Measurements from ENCODE around the gene PARD3B.
"Not testable (repeated sequence)": the region's sequence is repeated elsewhere in the genome, so short reads cannot be mapped to it uniquely, and the experiment has no call there.

The PARD3B gene

DNA sequence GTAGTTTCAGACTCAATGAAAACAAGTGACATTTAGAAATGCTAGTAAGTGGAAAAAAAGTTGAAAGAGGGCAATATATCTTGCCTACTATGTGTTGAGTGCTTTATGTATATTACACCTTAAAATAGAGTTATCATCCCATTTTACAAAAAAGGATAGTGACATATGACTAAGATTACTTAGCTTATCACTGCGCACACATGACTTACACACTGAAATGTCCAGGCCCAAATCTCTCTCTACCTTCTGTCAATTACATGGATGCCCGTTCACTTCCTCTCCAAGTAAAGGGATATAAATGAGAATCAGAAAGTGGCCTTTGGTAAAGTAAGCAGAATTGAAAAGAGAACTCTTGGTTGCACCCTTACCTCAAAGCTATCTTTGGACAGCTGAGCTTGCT lies 3.6 kb upstream of the PARD3B start:
- no peak for DNase-seq

DNA sequence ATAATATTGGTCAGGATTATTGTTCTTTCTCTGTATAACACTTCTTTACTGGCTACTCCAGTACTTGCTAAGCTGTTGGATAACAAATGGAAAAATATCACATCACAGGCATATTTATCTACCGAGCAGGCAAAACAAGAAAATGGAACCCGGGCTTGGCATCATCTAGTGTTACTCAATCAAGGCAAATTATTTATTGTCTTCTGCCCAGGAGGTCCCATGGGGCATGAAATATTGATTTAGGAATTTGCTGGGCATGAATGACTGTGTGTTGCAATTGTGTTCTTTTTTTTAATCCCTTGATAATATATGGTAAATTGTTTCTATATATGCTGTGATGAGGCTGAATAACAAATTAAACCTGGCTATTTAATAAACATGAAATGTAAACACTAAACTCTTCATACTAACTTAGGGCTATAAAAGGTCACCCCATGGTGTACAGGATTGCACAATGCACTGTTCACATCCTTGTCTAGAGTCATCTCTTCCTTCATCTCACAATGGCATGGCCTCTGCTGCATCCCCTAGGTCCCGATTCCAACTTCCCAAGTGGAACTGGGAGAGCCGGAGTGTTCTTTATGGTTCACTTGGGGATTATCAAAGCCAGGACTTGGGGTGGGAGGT lies 2.2 kb upstream of the PARD3B start:
- no peak for DNase-seq

DNA sequence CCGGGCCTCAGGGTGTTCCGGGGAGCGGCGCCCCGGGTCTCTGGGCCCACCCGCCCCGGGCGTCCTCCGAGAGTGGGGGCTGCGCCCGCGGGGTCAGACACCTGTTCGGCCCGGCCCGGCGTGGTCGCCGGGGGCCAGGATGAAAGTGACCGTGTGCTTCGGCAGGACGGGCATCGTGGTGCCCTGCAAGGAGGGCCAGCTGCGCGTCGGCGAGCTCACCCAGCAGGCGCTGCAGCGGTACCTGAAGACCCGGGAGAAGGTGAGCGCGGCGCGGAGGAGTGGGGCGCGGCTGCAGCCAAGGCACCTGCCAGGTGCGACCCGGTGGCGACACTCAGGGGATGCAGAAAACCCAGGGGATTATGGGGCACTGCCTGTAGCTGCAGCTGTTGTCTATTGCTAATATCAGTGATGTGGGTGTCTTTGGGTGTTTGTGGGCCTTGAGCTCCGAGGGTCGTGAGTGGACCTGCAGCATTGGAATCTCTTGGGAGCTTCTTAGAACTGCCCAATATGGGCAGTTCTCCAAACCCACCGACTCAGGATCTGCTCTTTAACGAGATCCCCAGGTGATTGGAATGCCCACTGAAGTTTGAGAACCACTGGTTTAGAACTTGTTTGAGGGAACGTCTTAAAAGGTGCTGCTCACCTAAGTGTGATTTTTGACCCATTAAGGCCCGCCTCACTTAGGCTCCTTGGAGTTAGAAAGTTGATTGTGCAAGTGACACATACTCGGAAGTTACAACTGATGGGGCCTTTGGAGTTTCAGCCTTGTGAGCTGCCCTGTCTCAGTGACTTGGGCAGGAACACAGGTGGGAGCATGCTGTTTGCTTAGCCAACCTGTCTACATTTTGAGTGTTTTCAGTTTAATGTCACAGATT lies 823 bp downstream of the PARD3B start:
- no peak for DNase-seq

GRCh38 chr2:204550751-204551511 lies 5.7 kb downstream of the PARD3B start:
- no peak for DNase-seq

- no peak for DNase-seq
Observed at GRCh38 chr2:204551512-204551863, 6.2 kb downstream of the PARD3B start.

DNA sequence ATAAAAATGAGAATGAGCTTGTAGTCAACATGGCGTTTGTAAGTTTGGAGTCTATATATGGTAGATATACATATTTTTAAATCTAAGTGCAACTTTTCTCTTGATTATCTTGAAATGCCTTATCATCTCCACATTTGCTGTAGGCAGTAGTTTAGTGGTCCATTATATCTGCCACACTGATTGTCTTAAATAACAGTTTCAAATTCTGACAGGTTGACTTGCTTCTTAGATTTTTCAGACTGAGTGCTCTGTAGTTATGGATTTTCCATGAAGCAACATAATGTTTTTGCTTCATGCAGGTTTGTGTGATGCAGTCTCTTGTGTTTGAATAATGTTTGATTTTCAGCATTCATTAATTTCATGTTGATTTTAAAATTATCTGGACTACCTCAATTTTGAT lies 12.3 kb downstream of the PARD3B start:
- DNase-seq: no peak

DNA sequence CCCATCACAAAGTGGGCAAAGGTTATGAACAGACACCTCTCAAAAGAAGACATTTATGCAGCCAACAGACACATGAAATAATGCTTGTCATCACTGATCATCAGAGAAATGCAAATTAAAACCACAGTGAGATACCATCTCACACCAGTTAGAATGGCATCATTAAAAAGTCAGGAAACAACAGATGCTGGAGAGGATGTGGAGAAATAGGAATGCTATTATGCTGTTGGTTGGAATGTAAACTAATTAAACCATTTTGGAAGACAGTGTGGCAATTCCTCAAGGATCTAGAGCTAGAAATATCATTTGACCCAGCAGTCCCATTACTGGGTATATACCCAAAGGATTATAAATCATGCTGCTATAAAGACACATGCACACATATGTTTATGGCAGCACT lies 14.1 kb downstream of the PARD3B start:
- DNase-seq: not testable (repeated sequence)

DNA sequence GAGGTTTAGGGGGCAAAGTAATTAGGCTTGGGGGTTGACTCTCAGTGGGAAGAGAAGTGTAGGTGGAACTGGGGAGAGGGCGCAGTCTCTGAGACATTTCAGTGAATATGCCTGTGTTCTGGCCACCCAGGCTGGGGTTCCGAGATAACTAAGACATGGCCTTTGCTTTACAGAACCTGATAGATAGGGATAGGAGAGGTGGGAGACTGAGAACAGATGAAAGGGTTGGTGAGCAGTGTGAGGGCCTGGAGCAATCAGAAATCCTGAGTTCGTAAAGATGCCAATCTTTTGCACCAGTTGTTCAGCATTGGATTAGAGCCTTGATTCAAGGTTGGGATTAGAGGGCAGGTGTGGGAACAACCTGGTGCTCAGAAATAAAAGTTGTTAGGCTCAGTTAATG lies 15.6 kb downstream of the PARD3B start:
- no peak for DNase-seq

DNA sequence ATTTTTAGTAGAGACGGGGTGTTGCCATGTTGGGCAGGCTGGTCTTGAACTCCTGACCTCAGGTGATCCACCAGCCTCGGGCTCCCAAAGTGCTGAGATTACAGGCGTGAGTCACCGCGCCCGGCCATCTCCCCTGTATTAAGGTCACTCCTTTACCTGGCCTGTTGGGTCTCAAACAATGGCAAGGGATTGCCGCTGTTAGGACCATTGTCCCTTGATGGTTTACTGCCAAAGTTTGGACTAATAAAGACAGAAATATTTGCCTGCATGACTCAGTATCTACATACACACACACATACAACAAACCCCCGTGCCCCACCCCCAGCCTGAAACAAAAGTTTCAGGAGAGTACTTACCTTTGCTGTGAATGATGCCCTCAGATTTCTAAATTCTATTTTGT lies 16.5 kb downstream of the PARD3B start:
- no peak for DNase-seq

GRCh38 chr2:204566439-204566838 lies 21.2 kb downstream of the PARD3B start:
- no peak for DNase-seq

DNA sequence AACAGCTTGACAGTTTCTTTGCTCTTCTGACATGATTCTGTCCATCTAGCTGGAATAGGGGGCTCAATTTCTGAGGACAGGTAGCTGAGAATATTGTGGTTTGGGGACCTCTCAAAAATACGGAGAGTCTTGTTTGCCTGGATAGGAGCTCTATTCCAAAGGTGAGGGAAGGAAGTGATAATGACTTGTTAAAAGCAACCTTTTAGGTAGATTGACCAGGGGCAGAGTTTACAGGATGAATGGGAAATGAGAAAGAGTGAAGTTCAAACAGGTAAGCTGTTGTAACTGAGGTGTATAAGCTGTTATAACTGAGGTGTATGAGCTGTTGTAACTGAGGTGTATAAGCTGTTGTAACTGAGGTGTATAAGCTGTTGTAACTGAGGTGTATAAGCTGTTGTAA lies 25.1 kb downstream of the PARD3B start:
- no peak for DNase-seq

GRCh38 chr2:204571041-204571440 lies 25.8 kb downstream of the PARD3B start:
- no peak for DNase-seq

- no peak for DNase-seq
Observed at GRCh38 chr2:204571911-204572310, 26.6 kb downstream of the PARD3B start.

- no peak for DNase-seq
Observed at GRCh38 chr2:204573221-204573620, 27.9 kb downstream of the PARD3B start.

DNA sequence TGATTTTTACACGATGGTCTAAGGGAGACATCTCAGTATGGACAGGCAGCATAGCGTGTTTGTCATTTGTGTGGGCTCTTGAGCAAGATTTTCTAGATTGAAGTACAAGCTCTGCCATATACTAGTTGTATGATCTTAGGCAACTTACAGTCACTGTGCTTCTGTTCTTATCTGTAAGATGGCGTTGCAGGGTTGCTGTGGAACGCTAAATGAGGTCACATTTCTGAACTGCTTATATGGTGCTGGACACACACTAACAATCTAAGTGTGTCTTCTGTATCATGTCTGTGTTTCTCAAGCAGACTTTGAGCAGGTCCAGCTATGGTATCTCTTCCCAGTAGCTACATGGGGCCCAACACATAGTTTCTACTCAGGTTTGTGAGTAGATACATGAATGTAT lies 29.2 kb downstream of the PARD3B start:
- DNase-seq: no peak

- no peak for DNase-seq
Observed at GRCh38 chr2:204575463-204575862, 30.2 kb downstream of the PARD3B start.

GRCh38 chr2:204576362-204576979 lies 31.2 kb downstream of the PARD3B start:
- DNase-seq: no peak

- DNase-seq: no peak
Observed at GRCh38 chr2:204578928-204579598, 33.8 kb downstream of the PARD3B start.

DNA sequence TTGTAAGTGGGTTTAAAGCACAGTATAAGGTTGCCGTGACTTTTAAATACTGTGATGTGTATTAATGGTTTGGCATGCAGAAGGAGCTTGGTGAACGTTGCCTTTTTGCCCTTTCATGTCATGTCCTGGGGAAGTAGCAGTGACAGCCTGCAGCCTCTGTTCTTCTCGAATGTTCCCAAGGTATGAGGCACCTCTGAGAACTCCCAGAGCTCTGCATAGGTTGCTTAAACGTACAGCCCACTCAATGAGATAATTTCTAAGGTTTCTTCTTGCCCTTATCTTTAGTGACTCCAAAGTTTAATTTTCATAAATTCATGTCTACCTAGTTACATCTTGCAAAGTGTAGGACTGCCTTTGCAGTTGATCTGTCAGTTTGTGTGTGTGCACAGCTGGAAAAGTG lies 36.7 kb downstream of the PARD3B start:
- no peak for DNase-seq

DNA sequence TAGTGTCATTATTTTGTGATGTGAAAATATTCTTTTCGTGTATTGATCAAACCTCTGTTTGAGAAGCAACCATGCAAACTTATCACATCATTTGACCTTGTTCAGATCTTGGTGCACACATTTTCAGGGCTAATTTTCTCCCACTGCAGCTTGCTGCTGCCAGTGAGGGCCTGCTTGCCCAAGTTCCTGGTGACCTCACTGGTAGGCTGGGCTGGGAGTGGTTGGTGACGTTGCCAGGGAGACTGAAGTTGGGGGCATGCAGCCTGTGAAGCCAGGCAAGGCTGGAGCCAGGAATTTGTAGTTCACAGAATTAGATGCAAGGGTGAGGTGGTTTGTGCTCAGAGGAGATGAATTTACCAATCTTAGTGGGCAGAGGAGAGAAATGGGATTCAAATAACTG lies 38.5 kb downstream of the PARD3B start:
- DNase-seq: no peak

DNA sequence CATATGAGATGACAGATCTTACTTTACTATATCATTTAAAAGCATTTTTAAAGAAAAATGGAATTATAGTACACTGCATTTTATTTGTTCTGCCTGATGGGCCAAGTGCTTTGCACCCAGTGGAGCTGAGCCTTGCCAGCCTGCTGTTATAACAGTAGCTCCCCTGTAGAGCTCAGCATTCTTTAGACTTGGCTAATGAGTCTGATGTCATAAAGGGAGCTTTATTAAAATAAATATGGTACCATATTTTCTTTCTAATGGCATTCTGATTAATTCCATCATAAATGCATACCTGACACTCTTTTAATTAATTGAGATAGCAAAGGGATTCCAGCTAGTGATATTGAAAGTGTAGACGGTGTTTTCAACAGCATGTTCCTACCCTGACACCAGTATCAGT lies 40.7 kb downstream of the PARD3B start:
- no peak for DNase-seq

DNA sequence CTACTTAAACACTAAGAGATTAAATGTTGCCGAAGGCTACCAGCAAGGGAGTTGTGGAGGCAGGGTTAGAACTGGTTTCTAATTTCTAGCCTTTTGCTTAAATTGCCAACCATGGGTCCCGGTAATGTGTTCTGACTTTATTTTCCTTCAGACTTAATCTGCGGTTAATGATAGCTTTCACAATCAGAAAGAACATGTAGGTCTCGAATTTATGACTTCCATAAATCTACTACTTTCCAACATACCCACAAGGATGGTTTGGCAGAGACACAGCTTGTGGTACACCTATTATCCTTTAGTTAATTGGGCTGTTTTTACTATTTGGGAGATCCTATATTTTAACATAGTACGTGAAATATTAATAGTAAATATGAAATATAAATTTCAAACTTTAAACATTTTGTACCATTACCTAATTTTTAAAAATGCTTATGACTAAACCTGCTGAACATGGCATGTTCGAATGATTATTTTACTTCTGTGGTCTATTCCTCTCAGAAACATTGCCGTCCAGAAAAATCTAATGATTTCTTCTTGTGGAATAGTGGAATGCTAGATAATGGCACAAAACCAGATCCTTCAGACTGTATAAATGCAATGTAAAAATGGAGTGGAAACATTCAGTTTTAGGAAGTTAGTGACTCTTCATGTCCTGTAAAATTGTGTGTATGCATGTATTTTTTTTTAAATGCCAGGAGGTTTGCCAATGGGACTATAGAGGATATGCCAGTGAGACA lies 41.3 kb downstream of the PARD3B start:
- no peak for DNase-seq

Data from SHP77 (cell line).